Measurements from ENCODE around the gene PMP22. TPM values are rescaled to one million over a fixed set of nuclear protein-coding genes. Genes with fewer than 3 reads are reported as not detected.
A peak's percentile ranks its signal among the peaks of the same experiment; 100 is the strongest.

Gene PMP22
- total RNA-seq, 3 donors from 2014 or later (not counting 1 experiment from before 2014, with no cell fraction given): 5.7 TPM; not detected in 2

DNA sequence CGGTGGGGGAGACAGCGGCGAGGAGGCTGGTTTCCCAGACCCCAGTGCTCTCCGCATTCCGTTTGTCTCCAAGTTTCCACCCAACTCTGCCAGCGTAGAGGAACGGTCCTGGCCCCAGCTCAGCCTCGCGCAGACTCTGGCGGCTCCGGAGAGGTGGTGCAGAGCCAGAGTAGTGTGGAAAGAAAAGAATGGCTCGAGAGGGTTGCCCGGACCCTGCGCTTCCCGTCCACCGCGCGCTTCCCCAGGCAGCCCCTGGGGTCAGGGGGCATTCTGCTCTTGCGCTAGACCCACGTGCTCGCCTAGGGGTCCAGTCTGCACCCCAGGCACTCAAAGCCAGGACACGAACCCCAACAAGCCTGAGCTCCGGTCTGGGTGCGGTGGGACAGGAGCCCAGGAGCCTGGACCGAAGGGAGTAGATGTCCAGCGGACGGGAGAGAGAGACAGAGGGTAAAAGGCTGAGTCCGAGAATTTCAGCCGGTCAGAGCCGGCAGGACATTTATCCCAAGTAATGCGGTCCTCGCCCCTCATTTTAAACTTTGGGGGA is 3.8 kb downstream of the PMP22 start:
- ATAC-seq: no peak

DNA sequence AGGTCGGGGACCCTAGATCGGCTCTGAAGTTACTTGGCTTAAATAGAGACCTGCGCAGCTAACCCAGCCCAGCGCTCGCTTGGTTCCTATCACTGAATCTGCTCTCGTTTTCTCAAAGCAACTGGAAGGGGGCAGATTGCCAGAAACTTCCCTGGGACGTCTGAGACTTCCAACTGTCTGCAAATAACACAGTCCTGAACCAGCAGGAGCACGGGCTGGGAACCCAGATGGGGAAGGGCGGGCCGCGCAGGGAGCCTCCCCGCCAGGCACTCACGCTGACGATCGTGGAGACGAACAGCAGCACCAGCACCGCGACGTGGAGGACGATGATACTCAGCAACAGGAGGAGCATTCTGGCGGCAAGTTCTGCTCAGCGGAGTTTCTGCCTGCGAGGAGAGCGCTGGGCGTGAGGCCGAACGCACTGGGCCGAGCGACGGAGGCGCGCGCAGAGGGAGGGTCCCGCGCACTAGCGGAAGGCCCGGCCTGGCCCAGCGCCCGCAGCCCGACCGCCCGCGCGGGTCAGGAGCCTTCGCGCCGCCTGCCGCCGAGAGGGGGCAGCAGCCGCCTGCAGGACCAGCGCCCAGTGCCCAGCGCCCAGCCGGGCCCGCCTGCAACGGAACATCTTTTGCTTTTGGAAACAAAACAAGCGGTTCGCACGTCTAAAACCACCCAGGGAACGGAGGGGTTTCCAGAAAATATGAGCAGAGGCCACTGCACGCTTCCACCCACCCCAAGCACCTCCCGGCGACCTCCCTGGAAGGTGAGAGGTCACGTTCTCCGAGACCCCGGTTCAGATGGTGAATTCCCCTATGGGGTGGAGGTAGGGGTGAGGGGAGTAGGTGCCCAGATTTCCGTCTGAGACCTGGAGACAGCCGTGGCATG is 4.5 kb downstream of the PMP22 start:
- 2% methylated on average over 65 of the region's 67 CpGs for WGBS (ENCODE audit: insufficient coverage)
- no peaks in the 10 kb centered on the region for H3K9me3 Mint-ChIP-seq
- peak; percentile 33 to 51 for DNase-seq
- peak overlapping the region; percentile 22 for H3K4me3 ChIP-seq (ENCODE audit: low read length)
- TF ChIP-seq, protein P1, sequence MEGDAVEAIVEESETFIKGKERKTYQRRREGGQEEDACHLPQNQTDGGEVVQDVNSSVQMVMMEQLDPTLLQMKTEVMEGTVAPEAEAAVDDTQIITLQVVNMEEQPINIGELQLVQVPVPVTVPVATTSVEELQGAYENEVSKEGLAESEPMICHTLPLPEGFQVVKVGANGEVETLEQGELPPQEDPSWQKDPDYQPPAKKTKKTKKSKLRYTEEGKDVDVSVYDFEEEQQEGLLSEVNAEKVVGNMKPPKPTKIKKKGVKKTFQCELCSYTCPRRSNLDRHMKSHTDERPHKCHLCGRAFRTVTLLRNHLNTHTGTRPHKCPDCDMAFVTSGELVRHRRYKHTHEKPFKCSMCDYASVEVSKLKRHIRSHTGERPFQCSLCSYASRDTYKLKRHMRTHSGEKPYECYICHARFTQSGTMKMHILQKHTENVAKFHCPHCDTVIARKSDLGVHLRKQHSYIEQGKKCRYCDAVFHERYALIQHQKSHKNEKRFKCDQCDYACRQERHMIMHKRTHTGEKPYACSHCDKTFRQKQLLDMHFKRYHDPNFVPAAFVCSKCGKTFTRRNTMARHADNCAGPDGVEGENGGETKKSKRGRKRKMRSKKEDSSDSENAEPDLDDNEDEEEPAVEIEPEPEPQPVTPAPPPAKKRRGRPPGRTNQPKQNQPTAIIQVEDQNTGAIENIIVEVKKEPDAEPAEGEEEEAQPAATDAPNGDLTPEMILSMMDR (IDR thresholded peaks at IDR 0.05): peak; percentile 64
- H3K27ac ChIP-seq (ENCODE audit: low read length): no peak overlapping the region
- H3K4me1 Mint-ChIP-seq: peaks cover 10% of the 10 kb centered on the region in 2 donors
- ATAC-seq: peak; percentile 74 to 87 (median 85)
- H3K27ac Mint-ChIP-seq: no peak overlapping the region
- no peaks in the 10 kb centered on the region for H3K9me3 ChIP-seq (ENCODE audit: control insufficient read depth, insufficient read depth, low read length)
- peak overlapping the region; percentile 81 for H3K4me3 Mint-ChIP-seq
- peaks cover 17% of the 10 kb centered on the region for H3K4me1 ChIP-seq (ENCODE audit: control insufficient read depth, insufficient read depth, low read length)
- H3K36me3 Mint-ChIP-seq: no peaks in the 10 kb centered on the region
- intact Hi-C loops (cut with micrococcal nuclease): no loop called here
- no peaks in the 10 kb centered on the region for H3K36me3 ChIP-seq (ENCODE audit: control insufficient read depth, insufficient read depth, low read length)
- peaks cover 42 to 64% of the 10 kb centered on the region in 2 donors for H3K27me3 Mint-ChIP-seq (ENCODE audit: low read depth in 2 of 2)
- peaks cover 18% of the 10 kb centered on the region for H3K27me3 ChIP-seq (ENCODE audit: control insufficient read depth, insufficient read depth, low read length)

More for the DNA sequence above, 3.8 kb downstream of the PMP22 start:
- no peaks in the 10 kb centered on the region for H3K36me3 ChIP-seq (ENCODE audit: control insufficient read depth, insufficient read depth, low read length)
- H3K9me3 ChIP-seq (ENCODE audit: control insufficient read depth, insufficient read depth, low read length): no peaks in the 10 kb centered on the region
- no peaks in the 10 kb centered on the region for H3K36me3 Mint-ChIP-seq
- peaks cover 17% of the 10 kb centered on the region for H3K4me1 ChIP-seq (ENCODE audit: control insufficient read depth, insufficient read depth, low read length)
- DNase-seq: no peak
- H3K4me1 Mint-ChIP-seq: peaks cover 10% of the 10 kb centered on the region in 2 donors
- H3K4me3 Mint-ChIP-seq: no peak overlapping the region
- intact Hi-C loops (cut with micrococcal nuclease): no loop called here
- peaks cover 46 to 63% of the 10 kb centered on the region in 2 donors for H3K27me3 Mint-ChIP-seq (ENCODE audit: low read depth in 2 of 2)
- no peak overlapping the region for H3K27ac Mint-ChIP-seq
- H3K27ac ChIP-seq (ENCODE audit: low read length): no peak overlapping the region
- H3K27me3 ChIP-seq (ENCODE audit: control insufficient read depth, insufficient read depth, low read length): peaks cover 18% of the 10 kb centered on the region
- TF ChIP-seq, protein P1 (IDR thresholded peaks at IDR 0.05): no peak
- no peaks in the 10 kb centered on the region for H3K9me3 Mint-ChIP-seq
- no peak overlapping the region for H3K4me3 ChIP-seq (ENCODE audit: low read length)
- WGBS (ENCODE audit: insufficient coverage): 9% methylated on average over 32 of the region's 32 CpGs

DNA sequence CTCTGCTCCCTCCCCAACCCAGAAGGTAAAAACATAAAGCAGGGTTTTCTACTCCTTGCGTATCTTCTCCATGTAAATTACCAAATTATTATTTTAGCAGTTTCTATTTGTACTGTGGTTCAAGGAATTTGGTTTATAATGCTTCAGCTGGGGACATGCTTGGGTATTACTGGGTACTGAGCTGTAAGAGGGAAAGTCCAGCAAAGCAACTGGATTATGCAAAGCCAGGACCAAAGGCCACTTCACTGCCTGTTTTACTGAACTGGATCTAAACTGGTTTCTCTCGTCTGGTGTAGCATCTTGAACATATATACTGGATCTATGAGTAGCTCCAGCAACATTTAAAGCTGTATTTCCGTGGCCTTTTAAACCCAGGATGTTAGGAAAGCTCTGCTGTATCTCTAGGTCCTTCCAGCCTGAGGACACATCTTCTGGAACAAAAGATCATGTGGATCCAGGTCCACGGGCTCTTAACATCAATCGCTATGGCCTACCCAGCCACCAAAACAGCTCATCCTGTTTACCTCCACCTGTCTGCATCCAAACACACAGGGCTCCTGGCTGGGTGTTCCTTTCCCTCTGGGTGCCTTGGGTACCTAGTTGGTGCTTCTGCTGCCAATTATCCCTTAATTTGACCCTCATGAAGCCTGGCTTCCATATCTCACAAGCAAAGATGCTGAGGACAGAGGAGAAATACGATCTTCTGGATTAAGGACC is 7.2 kb downstream of the PMP22 start:
- H3K27ac ChIP-seq (ENCODE audit: low read length): no peak overlapping the region
- TF ChIP-seq, protein P1 (IDR thresholded peaks at IDR 0.05): no peak
- H3K27ac Mint-ChIP-seq: no peak overlapping the region
- H3K4me3 ChIP-seq (ENCODE audit: low read length): no peak overlapping the region
- no peaks in the 10 kb centered on the region for H3K9me3 ChIP-seq (ENCODE audit: control insufficient read depth, insufficient read depth, low read length)
- H3K4me3 Mint-ChIP-seq: no peak overlapping the region
- no peak for DNase-seq
- no peaks in the 10 kb centered on the region for H3K36me3 ChIP-seq (ENCODE audit: control insufficient read depth, insufficient read depth, low read length)
- intact Hi-C loops (cut with micrococcal nuclease): loop anchor here (10.0 kb wide), 1 partner anchor 247 kb away; no protein-coding TSS in a partner anchor
- no peaks in the 10 kb centered on the region for H3K9me3 Mint-ChIP-seq
- H3K27me3 Mint-ChIP-seq (ENCODE audit: low read depth in 2 of 2): peaks cover 44 to 65% of the 10 kb centered on the region in 2 donors
- H3K4me1 ChIP-seq (ENCODE audit: control insufficient read depth, insufficient read depth, low read length): peaks cover 17% of the 10 kb centered on the region
- H3K36me3 Mint-ChIP-seq: no peaks in the 10 kb centered on the region
- peaks cover 10% of the 10 kb centered on the region in 2 donors for H3K4me1 Mint-ChIP-seq
- WGBS (ENCODE audit: insufficient coverage): 94% methylated on average over 5 of the region's 6 CpGs
- no peak for ATAC-seq
- H3K27me3 ChIP-seq (ENCODE audit: control insufficient read depth, insufficient read depth, low read length): peaks cover 11% of the 10 kb centered on the region
